Astrocyte of the spinal cord (primary cell): ENCODE data around the gene KIF22.
A peak's percentile ranks its signal among the peaks of the same experiment; 100 is the strongest.

Experiments
- DNase-seq: peaks from one replicate; pipeline ENCODE4 v3.0.0; 2011; ENCODE audit warnings: low read depth, low spot score
- H3K4me3 ChIP-seq: 2 replicates; pipeline ENCODE4 v1.5.1; 2011; ENCODE audit warnings: low read depth, mild to moderate bottlenecking, low read length, moderate library complexity
- CTCF ChIP-seq: IDR thresholded peaks from 2 replicates; pipeline ENCODE4 v1.5.1; 2012; ENCODE audit warnings: low read depth, mild to moderate bottlenecking, low read length, inconsistent platforms
- in situ Hi-C: cut with HindIII; loops from 2 replicates; pipeline ENCODE4 v1.10.0; 2017; ENCODE audit warnings: low sequenced_read_pairs

The KIF22 gene

GRCh38 chr16:29810699-29811169, 20.2 kb downstream of the KIF22 start:
- H3K4me3 ChIP-seq: peak overlapping the region; percentile 61
- in situ Hi-C loops: no loop called here
- TF ChIP-seq CTCF: no peak
- DNase-seq: no peak

GRCh38 chr16:29811170-29811895, 20.8 kb downstream of the KIF22 start:
- peak; percentile 96 for DNase-seq
- H3K4me3 ChIP-seq: peak overlapping the region; percentile 61
- TF ChIP-seq CTCF: no peak
- in situ Hi-C loops: no loop called here

- DNase-seq: peak; percentile 54
- peak within 1 kb of the TSS; percentile 61 for H3K4me3 ChIP-seq
- in situ Hi-C loops: no loop called here
- TF ChIP-seq CTCF: no peak
Measured at GRCh38 chr16:29811896-29812665, 21.5 kb downstream of the KIF22 start, which contains the start of gene PRRT2. PRRT2 (plus strand) TSS chr16:29812193; CDS start chr16:29813055, 862 bp downstream.

GRCh38 chr16:29812754-29813643, 22.4 kb downstream of the KIF22 start:
- H3K4me3 ChIP-seq: peak overlapping the region; percentile 61
- in situ Hi-C loops: no loop called here
- TF ChIP-seq CTCF: no peak
- no peak for DNase-seq

- H3K4me3 ChIP-seq: no peak overlapping the region
- in situ Hi-C loops: no loop called here
- DNase-seq: no peak
- no peak for TF ChIP-seq CTCF
Measured at GRCh38 chr16:29813644-29814562, 23.4 kb downstream of the KIF22 start.
